Heart left ventricle (tissue), 13 donors: ENCODE results near the gene SRF.

ENCODE experiments used
- CTCF ChIP-seq, 12 donors: fragments of 200-600 bp; sonication (generic) in 4 of 12; IDR thresholded peaks; one replicate each; pipeline versions ENCODE4 v1.5.0 to v1.8.0; 2018 to 2022; ENCODE audit warnings: antibody characterized with exemption in 12 of 12, mild to moderate bottlenecking in 5 of 12
- POLR2A ChIP-seq, 2 donors: fragments of 450-650 bp; IDR thresholded peaks; one replicate each; pipeline ENCODE4 v1.6.1; 2017; ENCODE audit warnings: antibody characterized with exemption in 2 of 2, mild to moderate bottlenecking in 2 of 2, moderate library complexity in 2 of 2
- donor health status: ischemic (EF 13 %, LVEDD 7.1; RV severe dilation, severe dysfunction).
- donor health status: DM: no; HTN: yes; CAD: no.
- donor health status: DM: no; HTN: no; CAD: no.
- donor health status: ischemic (EF 25% LVEDD 6.9; RV normal size, moderate dysfunction).
- donor health status: ischemic (EF 25% LVEDD 5.7; RV mildly dilated, moderate dysfunction).
- donor health status: ischemic (EF 35%, LVEDD 5.7; RV mildly dilated, moderate dysfunction).
- donor health status: nonischemic (EF 11% LVEDD 7.7; RV severe dilation, severe dysfunction).
- donor health status: DM: yes; HTN: yes; CAD: no.
- donor health status: PGD.
- donor health status: ischemic (EF 29% LVEDD 5.4; RV normal size, mild dysfunction).
- donor health status: nonischemic (EF 23%, LVEDD 6.1; RV moderate dilation, normal function).

- TF ChIP-seq CTCF (IDR thresholded peaks at IDR 0.05): no peak
- no peak for TF ChIP-seq POLR2A (IDR thresholded peaks at IDR 0.05)
Observed at GRCh38 chr6:43223175-43223574, 52.1 kb downstream of the SRF start.
